Type B pancreatic cell (in vitro differentiated cells): Measurements from ENCODE around the gene CPTP. TPM values are rescaled to one million over a fixed set of nuclear protein-coding genes. Genes with fewer than 3 reads are reported as not detected.

ENCODE experiments used
- DNase-seq: peaks from one replicate; pipeline ENCODE4 v3.0.0; 2021; ENCODE audit warnings: mixed read lengths; ENCODE audit not compliant: unreplicated experiment; ENCODE audit errors: extremely low spot score
- H3K27ac Mint-ChIP-seq: 2 replicates; pipeline ENCODE4 v1.8.0; 2021; ENCODE audit warnings: mild to moderate bottlenecking, mixed read lengths
- H3K27me3 Mint-ChIP-seq: 2 replicates; pipeline ENCODE4 v1.8.0; 2021; ENCODE audit warnings: mixed read lengths
- H3K36me3 Mint-ChIP-seq: 2 replicates; pipeline ENCODE4 v1.8.0; 2021; ENCODE audit warnings: mixed read lengths
- H3K4me1 Mint-ChIP-seq: one replicate; pipeline ENCODE4 v1.8.0; 2021; ENCODE audit warnings: mixed read lengths; ENCODE audit not compliant: unreplicated experiment
- H3K4me3 Mint-ChIP-seq: 2 replicates; pipeline ENCODE4 v1.8.0; 2021; ENCODE audit warnings: mild to moderate bottlenecking, mixed read lengths
- H3K9me3 Mint-ChIP-seq: 2 replicates; pipeline ENCODE4 v1.8.0; 2021; ENCODE audit warnings: mixed read lengths
- total RNA-seq: library from RNA; stranded (reverse); gene quantifications from 2 replicates; pipeline ENCODE4 v1.2.1, GENCODE V29; 2021; ENCODE audit warnings: low replicate concordance
- TF ChIP-seq, protein P1 (sequence below): fragments of 200-600 bp; sonication (generic); conservative IDR thresholded peaks from 2 replicates; pipeline ENCODE4 v1.5.0; 2021; ENCODE audit warnings: antibody characterized with exemption, mild to moderate bottlenecking

CPTP gene
- total RNA-seq, 1 donor from 2014 or later, result 24.2 TPM

DNA sequence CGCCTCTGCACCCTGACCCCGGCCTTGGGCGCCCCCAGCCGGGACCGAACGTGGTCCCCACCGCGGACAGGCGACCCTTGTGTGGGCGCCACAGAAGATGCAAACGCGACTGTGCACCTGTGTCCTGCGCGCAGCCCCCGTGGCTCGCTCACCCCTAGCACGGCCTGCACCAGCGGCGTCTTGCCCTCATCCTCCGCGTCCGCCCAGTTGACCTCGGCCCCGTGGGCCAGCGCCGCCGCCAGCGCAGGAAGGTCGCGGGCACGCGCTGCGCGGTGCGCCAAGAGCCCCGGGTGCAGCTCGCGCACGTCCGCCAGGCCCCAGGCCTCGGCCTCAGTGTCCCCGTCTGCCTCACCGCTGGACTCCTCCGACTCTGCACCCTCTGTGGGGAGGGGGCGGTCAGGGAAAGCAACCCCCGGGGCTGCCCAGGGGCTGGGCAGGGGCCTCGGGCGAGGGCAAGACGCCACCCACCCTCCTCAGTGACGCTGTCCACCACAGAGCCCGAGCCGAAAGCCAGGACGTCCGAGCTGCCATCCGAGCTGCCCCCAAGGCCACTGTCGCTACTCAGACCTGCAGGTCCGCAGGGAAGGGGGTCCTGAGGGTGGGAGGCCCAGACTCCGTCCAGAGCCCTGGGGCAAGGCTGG is 30.2 kb upstream of the CPTP start:
- no peak for DNase-seq
- Mint-ChIP-seq H3K4me3 (no peak overlapping the region), H3K36me3 (no peaks in the 10 kb centered on the region), H3K27me3 (no peaks in the 10 kb centered on the region), H3K27ac (no peak overlapping the region), H3K4me1 (peaks cover 6% of the 10 kb centered on the region), H3K9me3 (no peaks in the 10 kb centered on the region)
- TF ChIP-seq, protein P1, sequence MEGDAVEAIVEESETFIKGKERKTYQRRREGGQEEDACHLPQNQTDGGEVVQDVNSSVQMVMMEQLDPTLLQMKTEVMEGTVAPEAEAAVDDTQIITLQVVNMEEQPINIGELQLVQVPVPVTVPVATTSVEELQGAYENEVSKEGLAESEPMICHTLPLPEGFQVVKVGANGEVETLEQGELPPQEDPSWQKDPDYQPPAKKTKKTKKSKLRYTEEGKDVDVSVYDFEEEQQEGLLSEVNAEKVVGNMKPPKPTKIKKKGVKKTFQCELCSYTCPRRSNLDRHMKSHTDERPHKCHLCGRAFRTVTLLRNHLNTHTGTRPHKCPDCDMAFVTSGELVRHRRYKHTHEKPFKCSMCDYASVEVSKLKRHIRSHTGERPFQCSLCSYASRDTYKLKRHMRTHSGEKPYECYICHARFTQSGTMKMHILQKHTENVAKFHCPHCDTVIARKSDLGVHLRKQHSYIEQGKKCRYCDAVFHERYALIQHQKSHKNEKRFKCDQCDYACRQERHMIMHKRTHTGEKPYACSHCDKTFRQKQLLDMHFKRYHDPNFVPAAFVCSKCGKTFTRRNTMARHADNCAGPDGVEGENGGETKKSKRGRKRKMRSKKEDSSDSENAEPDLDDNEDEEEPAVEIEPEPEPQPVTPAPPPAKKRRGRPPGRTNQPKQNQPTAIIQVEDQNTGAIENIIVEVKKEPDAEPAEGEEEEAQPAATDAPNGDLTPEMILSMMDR, result no peak

DNA sequence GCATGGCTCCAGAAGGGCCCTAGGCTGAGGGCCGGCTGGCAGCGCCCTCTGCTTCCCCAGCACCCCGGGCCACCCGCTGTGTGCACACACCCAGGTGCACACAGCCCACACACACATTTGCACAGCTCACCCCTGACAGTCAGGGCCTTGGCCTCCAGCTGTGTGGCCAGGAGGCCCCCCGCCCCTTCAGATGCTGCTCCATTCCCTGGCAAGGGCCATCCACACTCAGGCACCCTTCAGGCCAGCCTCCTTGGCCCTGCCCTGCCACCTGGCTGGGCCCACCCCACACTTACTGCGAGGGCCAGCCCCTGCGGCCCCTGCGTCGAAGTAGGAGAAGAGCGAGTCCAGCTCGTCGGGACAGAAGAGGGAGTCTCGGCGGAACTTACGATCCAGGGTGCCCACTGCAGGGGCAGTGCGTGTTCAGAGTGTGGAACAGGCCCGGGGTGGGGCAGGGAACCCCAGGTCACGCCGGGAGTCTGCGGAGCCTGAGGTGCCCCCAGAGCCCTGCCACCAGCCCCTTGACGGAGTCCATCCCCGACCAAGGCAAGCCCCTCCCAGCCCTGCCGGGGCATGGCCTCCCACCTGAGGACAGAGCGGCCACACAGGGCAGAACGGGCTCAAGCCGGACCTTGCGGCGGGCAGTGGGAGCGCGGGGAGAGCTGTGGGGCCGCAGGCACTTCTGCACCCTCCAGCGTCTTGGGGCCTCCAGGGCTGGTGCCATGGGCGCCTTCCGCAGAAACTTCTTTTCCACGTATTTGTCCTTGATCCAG is 29.3 kb upstream of the CPTP start:
- H3K4me3 Mint-ChIP-seq, result no peak overlapping the region
- DNase-seq, result no peak
- H3K9me3 Mint-ChIP-seq, result no peaks in the 10 kb centered on the region
- H3K4me1 Mint-ChIP-seq, result peaks cover 6% of the 10 kb centered on the region
- H3K27ac Mint-ChIP-seq, result no peak overlapping the region
- TF ChIP-seq, protein P1, result no peak
- H3K36me3 Mint-ChIP-seq, result no peaks in the 10 kb centered on the region
- no peaks in the 10 kb centered on the region for H3K27me3 Mint-ChIP-seq

DNA sequence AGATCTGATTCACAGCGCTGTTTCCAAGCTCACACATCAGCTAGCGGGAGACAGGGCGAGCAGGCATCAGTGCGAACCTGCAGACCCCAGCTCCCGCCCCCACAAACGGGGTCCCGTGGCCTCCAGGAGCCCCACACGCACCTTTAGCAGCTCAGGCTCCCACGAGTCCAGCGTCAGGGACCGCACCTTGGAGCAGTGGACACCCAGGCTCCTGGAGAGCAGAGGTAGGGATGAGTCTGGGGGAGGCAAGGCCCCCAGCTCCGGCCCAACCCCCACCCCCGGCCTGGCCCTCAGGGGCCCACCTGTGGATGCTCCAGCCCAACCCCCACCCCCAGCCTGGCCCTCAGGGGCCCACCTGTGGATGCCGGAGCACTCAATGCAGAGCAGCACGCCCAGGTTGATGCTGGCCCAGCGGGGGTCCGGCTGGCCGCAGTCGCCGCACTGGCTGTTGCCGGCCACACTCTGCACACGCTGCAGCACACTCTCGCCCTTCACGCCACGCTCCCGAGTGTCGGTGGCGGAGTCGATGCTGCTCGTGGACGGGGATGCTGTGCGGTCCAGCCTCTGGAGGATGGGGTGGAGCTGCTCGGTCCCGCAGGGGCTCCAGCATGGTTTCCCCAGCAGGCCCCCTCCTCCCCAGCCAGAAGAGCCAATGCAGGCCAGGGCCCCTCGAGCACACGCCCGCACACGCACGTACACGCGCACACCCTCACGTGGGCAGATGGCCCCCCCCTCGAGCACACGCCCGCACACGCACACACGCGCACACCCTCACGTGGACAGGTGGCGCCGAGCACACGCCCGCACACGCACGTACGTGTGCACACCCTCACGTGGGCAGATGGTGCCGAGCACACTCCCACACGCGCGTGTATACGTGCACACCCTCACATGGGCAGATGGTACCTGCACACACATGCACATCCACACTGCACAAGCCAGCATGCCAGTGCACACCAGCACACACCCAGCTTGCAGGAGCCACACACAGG is 28.2 kb upstream of the CPTP start:
- Mint-ChIP-seq H3K4me3 (no peak overlapping the region), H3K27ac (no peak overlapping the region), H3K36me3 (no peaks in the 10 kb centered on the region), H3K4me1 (peaks cover 6% of the 10 kb centered on the region), H3K9me3 (no peaks in the 10 kb centered on the region), H3K27me3 (no peaks in the 10 kb centered on the region)
- TF ChIP-seq, protein P1, result no peak
- no peak for DNase-seq

DNA sequence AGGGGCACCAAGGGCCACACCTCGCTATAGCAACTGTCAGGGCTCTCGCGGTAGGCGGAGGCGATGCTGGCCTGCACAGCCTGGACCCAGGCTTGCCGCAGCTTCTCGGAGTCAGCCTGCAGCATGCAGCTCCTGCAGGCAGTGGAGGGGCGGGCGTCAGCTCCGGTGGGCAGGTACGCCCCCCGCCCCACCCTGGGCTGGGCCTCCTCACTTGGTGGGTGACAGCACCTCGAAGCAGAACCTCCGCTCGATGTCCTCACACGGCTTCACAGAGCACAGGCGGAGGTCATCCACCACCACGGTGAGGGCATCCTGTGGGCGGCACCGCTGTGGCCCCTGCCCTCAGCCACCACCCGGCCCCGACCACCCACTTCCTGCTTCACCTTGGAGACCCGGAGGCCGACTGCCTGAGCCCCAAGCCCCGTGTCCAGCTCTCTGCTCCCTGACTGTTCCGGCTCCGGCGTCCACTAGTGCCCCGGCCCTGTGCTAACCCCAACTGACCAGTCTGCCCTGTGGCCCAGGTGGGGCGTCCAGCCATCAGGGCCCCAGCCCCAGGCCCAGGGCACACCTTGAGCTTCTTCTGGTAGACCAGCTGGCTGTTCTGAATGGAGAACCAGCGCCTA is 26.7 kb upstream of the CPTP start:
- no peak for DNase-seq
- no peaks in the 10 kb centered on the region for H3K4me1 Mint-ChIP-seq
- H3K9me3 Mint-ChIP-seq, result no peaks in the 10 kb centered on the region
- no peaks in the 10 kb centered on the region for H3K36me3 Mint-ChIP-seq
- no peak overlapping the region for H3K4me3 Mint-ChIP-seq
- H3K27me3 Mint-ChIP-seq, result no peaks in the 10 kb centered on the region
- H3K27ac Mint-ChIP-seq, result no peak overlapping the region
- TF ChIP-seq, protein P1, result no peak
